GM19240 (cell line): ENCODE measurements around the gene UAP1L1.
A peak's percentile ranks its signal among the peaks of the same experiment; 100 is the strongest.

Source experiments
- DNase-seq: peaks from one replicate; pipeline ENCODE4 v3.0.0; 2011; ENCODE audit warnings: low spot score; ENCODE audit not compliant: insufficient read length

UAP1L1 gene

GRCh38 chr9:137074657-137075274 lies 2.6 kb upstream of the UAP1L1 start:
- no peak for DNase-seq

- DNase-seq = no peak
Observed at GRCh38 chr9:137075275-137075775, 2.0 kb upstream of the UAP1L1 start.

DNA sequence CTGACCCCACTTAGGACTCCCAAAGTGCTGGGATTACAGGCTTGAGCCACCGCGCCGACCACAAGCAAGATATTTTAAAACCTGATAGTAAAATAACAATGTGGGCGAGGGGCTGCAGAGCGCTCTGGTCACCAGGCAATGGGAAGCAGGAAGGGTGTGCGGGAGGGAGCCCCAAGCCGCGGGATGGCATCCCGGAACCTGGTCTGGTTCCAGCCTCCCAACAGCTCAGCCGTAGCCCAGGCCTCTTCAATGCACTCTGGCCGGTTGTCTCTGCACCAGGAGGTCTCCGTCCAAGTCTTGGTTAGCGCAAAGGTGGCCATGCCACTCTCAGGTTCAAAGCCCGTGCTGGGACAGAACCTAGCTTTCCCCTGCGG lies 694 bp upstream of the UAP1L1 start:
- no peak for DNase-seq

DNA sequence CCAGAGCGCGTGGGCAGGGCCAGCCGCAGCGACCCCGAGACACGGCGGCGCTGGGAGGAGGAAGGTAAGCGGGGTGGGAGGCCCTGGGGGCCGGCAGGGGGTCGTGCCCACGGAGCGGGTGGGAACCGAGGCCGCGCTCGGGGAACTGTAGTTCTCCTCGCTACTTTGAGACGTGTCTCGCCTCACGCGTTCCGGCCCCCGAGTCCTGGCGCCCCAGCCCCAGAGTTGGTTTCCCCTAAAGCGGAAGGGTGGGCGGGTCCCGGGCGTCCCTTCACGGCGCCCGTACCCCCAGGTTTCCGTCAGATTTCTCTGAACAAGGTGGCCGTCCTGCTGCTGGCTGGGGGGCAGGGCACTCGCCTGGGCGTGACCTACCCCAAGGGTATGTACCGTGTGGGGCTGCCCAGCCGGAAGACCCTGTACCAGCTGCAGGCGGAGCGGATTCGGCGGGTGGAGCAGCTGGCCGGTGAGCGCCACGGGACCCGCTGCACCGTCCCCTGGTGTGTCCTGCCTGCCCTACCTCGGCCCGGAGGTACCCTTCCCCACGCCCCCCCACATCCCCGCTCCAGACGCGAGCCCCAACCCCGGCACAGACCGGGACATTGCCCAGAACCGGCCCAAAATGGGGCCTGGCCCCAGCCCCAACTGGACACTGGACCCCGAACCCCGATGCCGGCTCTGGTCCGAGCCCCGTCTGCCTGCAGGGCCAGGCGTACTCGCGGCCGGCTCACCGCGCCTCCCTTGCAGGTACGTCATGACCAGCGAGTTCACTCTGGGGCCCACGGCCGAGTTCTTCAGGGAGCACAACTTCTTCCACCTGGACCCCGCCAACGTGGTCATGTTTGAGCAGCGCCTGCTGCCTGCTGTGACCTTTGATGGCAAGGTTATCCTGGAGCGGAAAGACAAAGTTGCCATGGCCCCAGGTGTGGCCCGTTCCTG lies 709 bp downstream of the UAP1L1 start:
- DNase-seq = no peak

GRCh38 chr9:137078701-137079400 lies 1.5 kb downstream of the UAP1L1 start:
- no peak for DNase-seq

DNA sequence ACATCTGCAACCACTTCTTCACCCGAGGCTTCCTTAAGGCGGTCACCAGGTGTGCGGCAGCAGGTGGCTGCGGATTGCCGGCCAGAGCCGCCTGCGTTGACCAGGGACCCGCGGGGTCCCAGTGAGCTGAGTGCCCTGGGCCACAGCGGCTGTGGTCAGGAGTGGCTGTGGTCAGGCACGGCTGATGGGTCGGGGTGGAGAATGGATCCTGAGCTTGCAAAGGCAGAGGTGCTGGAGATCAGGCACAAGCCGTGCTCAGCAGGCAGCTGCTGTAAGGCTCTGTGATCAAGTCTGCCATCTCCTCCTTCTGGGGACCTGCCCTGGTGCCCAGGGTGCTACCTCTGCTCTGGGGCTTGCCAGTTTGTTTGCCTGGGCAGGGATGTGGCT lies 2.1 kb downstream of the UAP1L1 start:
- no peak for DNase-seq

GRCh38 chr9:137080260-137081122 lies 3.2 kb downstream of the UAP1L1 start:
- DNase-seq = no peak

DNA sequence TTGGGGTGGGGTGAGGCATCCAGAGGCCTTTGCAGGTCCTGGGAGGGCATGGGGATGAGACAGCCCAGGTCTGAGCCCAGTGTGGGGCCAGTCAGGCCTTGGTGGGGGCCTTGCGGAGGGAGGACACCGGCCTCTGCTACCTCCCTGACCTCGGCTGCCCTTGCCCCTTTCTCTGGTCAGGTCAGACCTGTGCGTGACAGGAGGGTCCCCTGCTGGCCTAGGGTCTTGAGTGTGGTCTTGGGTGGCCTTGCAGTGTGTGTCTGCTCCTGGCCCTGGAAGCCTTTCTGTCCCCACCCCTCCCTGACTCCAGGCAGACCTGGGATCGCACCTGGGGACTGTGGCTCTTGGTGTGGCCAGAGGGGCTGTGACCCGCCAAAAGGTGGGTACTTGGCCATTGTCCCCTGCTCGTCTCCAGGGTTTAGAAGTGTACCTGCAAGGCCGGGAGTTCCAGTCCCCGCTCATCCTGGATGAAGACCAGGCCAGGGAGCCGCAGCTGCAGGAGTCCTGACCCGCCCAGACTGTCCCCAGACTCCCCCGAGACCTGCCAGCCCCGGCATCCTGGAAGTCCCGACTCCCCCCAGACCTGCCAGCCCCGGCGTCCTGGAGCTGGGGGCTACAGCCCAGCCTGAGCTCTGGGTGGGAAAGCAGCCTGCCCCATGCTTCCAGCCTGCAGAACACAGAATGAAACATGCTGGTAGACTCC lies 5.1 kb downstream of the UAP1L1 start:
- DNase-seq = no peak

DNA sequence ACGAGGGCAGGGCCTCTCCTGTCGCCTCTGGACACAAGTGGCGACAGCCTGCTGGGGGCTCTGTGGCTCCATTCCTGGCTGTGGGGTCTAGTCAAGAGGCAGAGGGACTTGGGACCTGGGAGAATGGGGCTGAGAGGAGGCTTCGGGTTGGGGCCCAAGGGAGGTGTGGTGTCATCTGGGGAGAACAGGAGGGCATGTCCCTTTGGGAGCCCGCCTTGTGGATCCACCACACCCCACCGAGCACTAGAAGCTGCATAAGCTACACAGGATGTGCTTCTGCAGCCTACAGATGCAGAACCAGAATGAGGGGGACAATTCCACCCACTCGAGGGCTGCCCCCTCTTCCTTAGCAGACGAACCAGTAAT lies 5.6 kb downstream of the UAP1L1 start:
- DNase-seq = no peak

- DNase-seq = no peak
Observed at GRCh38 chr9:137083394-137084004, 6.2 kb downstream of the UAP1L1 start.

DNA sequence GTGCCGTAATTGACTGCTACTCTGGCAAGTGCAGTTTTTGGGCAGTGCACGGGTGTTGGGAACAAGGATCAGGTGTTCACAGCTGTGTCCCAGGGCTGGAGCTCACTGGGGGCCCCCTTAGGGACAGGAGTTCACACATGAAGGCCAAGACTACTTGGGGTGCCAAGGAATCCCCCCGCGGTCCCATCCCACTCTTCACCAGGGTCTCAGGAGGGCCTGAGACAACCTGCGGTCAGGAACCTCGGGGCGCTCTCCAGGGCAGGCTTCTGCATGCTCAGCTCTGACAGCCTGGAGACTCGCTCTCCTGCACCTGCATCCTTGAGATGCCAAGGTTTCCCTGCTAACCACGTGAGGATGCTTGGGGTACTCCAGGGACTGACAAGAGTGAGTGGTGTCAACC lies 7.2 kb downstream of the UAP1L1 start:
- DNase-seq = no peak

DNA sequence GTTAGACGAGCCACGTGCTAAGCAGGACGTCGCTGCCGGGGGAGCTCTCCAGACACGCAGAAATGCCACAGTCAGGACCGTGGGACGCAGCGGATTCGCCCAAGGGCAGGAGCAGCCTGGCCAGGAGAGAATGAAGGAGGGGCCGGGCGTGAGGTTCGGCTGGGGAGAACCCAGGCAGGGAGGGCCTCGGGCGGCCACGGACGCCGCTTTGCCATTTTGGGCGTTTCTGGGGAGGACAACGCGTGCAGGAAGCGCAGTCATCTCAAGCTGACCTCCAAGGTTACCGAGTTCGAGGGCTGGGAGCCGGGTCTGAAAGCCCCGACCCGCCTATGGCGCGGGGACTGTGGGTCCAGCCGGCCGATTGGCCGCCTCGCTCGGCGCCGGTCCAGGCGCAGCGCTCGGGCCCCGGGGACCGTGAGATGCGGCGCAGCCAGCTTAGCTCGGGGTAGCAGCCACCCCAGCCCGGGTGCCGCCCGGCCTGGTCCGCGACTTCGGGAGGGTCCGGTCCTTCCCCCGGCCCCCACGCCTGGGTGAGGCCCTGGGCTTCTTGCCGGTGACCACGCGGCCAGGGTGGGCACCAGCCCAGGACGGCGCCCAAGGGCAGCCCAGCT lies 8.7 kb downstream of the UAP1L1 start:
- DNase-seq = no peak

GRCh38 chr9:137086531-137087408 lies 9.5 kb downstream of the UAP1L1 start, which contains the start of gene MAN1B1:
Gene MAN1B1, plus strand, starts transcription at chr9:137086985. Its CDS starts 15 bp downstream, at chr9:137087000.
- peak; percentile 93 for DNase-seq

GRCh38 chr9:137087409-137087925 lies 10.2 kb downstream of the UAP1L1 start:
- DNase-seq = no peak

DNA sequence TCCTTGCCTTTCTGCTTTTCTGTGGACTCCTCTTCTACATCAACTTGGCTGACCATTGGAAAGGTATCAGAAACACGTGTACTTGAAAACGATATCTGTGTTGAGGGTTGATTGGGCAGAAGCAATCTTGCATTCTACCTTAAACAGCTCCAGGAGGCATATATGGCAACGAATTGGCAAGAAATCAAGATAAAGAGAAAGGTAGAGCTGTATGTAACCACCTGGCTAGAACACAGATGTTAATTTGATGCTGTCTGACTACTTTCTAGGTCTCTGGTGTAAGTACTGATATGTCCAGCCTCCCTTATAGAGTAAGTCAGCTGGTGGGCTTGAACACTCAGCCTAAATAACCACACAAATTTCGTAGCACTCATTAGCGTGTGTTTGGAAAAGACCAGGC lies 10.8 kb downstream of the UAP1L1 start:
- no peak for DNase-seq

- no peak for DNase-seq
Observed at GRCh38 chr9:137089232-137089947, 12.1 kb downstream of the UAP1L1 start.

DNA sequence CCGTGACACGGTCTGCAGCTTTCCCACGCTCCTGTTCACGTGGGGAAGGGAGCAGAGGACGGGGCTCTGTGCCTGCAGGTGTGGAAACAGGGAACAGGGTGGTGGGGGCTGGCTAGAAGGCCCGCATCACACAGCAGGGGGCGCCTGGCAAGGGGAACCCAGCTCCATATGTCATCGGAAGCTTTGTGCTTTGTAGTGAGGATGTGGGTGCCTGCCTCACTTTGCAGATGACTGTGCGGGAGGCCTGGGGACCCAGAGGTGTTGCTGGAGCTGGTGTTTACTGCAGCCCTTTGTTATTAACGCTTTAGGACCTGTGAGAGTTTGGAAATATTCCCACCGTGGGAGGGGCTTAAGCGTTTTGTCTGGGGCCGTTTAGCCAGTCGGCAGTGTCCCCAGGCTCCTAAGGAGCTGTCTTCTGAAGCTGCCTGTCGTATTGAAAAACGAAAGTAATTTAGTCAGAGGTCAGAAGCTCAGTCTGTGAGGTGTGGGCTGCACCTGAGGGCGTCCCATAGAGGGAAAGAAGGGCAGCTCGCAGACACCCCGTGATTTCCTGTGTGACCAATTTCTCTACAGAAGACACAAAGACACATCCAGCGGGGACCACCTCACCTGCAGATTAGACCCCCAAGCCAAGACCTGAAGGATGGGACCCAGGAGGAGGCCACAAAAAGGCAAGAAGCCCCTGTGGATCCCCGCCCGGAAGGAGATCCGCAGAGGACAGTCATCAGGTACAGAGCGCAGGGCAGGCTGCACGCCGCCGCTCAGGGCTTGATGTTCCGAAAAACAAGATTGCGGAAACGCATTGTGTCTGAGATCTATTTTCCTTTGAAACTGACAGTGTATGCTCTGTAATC lies 18.6 kb downstream of the UAP1L1 start:
- peak; percentile 58 for DNase-seq
